ENCODE measurements around the gene KCNE4.

The KCNE4 gene

GRCh38 chr2:223046470-223047040, 5.4 kb upstream of the KCNE4 start:
- TF ChIP-seq GATA2 (IDR thresholded peaks at IDR 0.05; ENCODE audit: low read depth, low read length) = no peak
- TF ChIP-seq GATA3 (IDR thresholded peaks at IDR 0.05; ENCODE audit: low read depth, low read length) = no peak

- TF ChIP-seq GATA2 (IDR thresholded peaks at IDR 0.05; ENCODE audit: low read depth, low read length) (no peak), GATA3 (IDR thresholded peaks at IDR 0.05; ENCODE audit: low read depth, low read length) (no peak)
These were observed 4.7 kb upstream of the KCNE4 start for GRCh38 chr2:223047260-223047761.

- TF ChIP-seq GATA2 (IDR thresholded peaks at IDR 0.05; ENCODE audit: low read depth, low read length) (no peak), GATA3 (IDR thresholded peaks at IDR 0.05; ENCODE audit: low read depth, low read length) (no peak)
These were observed 3.5 kb upstream of the KCNE4 start for GRCh38 chr2:223048519-223048918.

GRCh38 chr2:223049356-223049755, 2.6 kb upstream of the KCNE4 start:
- TF ChIP-seq GATA2 (IDR thresholded peaks at IDR 0.05; ENCODE audit: low read depth, low read length) (no peak), GATA3 (IDR thresholded peaks at IDR 0.05; ENCODE audit: low read depth, low read length) (no peak)

- TF ChIP-seq GATA2 (IDR thresholded peaks at IDR 0.05; ENCODE audit: low read depth, low read length) = no peak
- TF ChIP-seq GATA3 (IDR thresholded peaks at IDR 0.05; ENCODE audit: low read depth, low read length) = no peak
These were observed 1.8 kb upstream of the KCNE4 start for GRCh38 chr2:223050188-223050587.

GRCh38 chr2:223050900-223051504, 988 bp upstream of the KCNE4 start:
- TF ChIP-seq GATA3 (IDR thresholded peaks at IDR 0.05; ENCODE audit: low read depth, low read length) (no peak), GATA2 (IDR thresholded peaks at IDR 0.05; ENCODE audit: low read depth, low read length) (no peak)

- TF ChIP-seq GATA3 (IDR thresholded peaks at IDR 0.05; ENCODE audit: low read depth, low read length) (no peak), GATA2 (IDR thresholded peaks at IDR 0.05; ENCODE audit: low read depth, low read length) (no peak)
These were observed 826 bp downstream of the KCNE4 start for GRCh38 chr2:223052548-223053483.

- TF ChIP-seq GATA2 (IDR thresholded peaks at IDR 0.05; ENCODE audit: low read depth, low read length) = no peak
- no peak for TF ChIP-seq GATA3 (IDR thresholded peaks at IDR 0.05; ENCODE audit: low read depth, low read length)
These were observed 1.6 kb downstream of the KCNE4 start for GRCh38 chr2:223053484-223054192.

GRCh38 chr2:223054193-223054781, 2.3 kb downstream of the KCNE4 start:
- TF ChIP-seq GATA3 (IDR thresholded peaks at IDR 0.05; ENCODE audit: low read depth, low read length) (no peak), GATA2 (IDR thresholded peaks at IDR 0.05; ENCODE audit: low read depth, low read length) (no peak)

GRCh38 chr2:223055140-223055539, 3.1 kb downstream of the KCNE4 start:
- TF ChIP-seq GATA3 (IDR thresholded peaks at IDR 0.05; ENCODE audit: low read depth, low read length) = no peak
- TF ChIP-seq GATA2 (IDR thresholded peaks at IDR 0.05; ENCODE audit: low read depth, low read length) = no peak

GRCh38 chr2:223055836-223056235, 3.8 kb downstream of the KCNE4 start:
- TF ChIP-seq GATA2 (IDR thresholded peaks at IDR 0.05; ENCODE audit: low read depth, low read length) = no peak
- no peak for TF ChIP-seq GATA3 (IDR thresholded peaks at IDR 0.05; ENCODE audit: low read depth, low read length)

- no peak for TF ChIP-seq GATA2 (IDR thresholded peaks at IDR 0.05; ENCODE audit: low read depth, low read length)
- TF ChIP-seq GATA3 (IDR thresholded peaks at IDR 0.05; ENCODE audit: low read depth, low read length) = no peak
These were observed 4.9 kb downstream of the KCNE4 start for GRCh38 chr2:223056701-223057418.

GRCh38 chr2:223057569-223057968, 5.6 kb downstream of the KCNE4 start:
- TF ChIP-seq GATA2 (IDR thresholded peaks at IDR 0.05; ENCODE audit: low read depth, low read length) = no peak
